Small intestine (tissue), 7 donors: ENCODE results near the gene NRG3. TPM values are rescaled to one million over a fixed set of nuclear protein-coding genes. Genes with fewer than 3 reads are reported as not detected.

Source experiments
- DNase-seq, 2 donors: peaks; one replicate each; pipeline versions ENCODE4 v3.0.0 to v3.0.0-alpha.2; 2013
- FAIRE-seq: peaks from 2 replicates; lab custom pipeline; 2012; peaks lifted over from hg19 to GRCh38; lab: Jason Lieb, UNC
- H3K27ac ChIP-seq, 3 donors: one replicate each; pipeline ENCODE4 v1.5.1; 2013; ENCODE audit warnings: low read length in 2 of 3, mild to moderate bottlenecking in 2 of 3, control low read depth in 1 of 3, inconsistent platforms in 1 of 3, low read depth in 1 of 3, moderate library complexity in 1 of 3
- H3K27me3 ChIP-seq, 3 donors: one replicate each; pipeline ENCODE4 v1.6.1; 2013; ENCODE audit warnings: low read length in 3 of 3, inconsistent platforms in 1 of 3; ENCODE audit not compliant: control insufficient read depth in 3 of 3, insufficient read depth in 3 of 3
- H3K36me3 ChIP-seq, 3 donors: one replicate each; pipeline ENCODE4 v1.6.1; 2013; ENCODE audit warnings: low read length in 3 of 3, inconsistent platforms in 1 of 3, low read depth in 1 of 3, mild to moderate bottlenecking in 1 of 3, moderate library complexity in 1 of 3; ENCODE audit not compliant: control insufficient read depth in 3 of 3, insufficient read depth in 2 of 3
- H3K4me1 ChIP-seq, 3 donors: one replicate each; pipeline ENCODE4 v1.6.1; 2013; ENCODE audit warnings: low read length in 2 of 3, inconsistent platforms in 1 of 3, low read depth in 1 of 3, mild to moderate bottlenecking in 1 of 3, moderate library complexity in 1 of 3; ENCODE audit not compliant: control insufficient read depth in 3 of 3, insufficient read depth in 2 of 3
- H3K4me3 ChIP-seq, 3 donors: one replicate each; pipeline ENCODE4 v1.5.1; 2013; ENCODE audit warnings: low read length in 3 of 3, control low read depth in 1 of 3, inconsistent platforms in 1 of 3, low read depth in 1 of 3, mild to moderate bottlenecking in 1 of 3, moderate library complexity in 1 of 3
- H3K9me3 ChIP-seq, 2 donors: one replicate each; pipeline ENCODE4 v1.6.1; 2013; ENCODE audit warnings: low read depth in 1 of 2, low read length in 1 of 2; ENCODE audit not compliant: control insufficient read depth in 2 of 2, insufficient read depth in 1 of 2
- WGBS, 3 donors: extraction: QIAGEN DNeasy Blood & Tissue Kit; methylation state at CpG; one replicate each; pipeline ENCODE4 v1.1.7; 2013; 5-methylcytosine and 5-hydroxymethylcytosine counted together
- polyA plus RNA-seq, 4 donors: library from polyadenylated mRNA; stranded (reverse) in 3 of 4; unstranded in 1 of 4; fragments of 200-250 nt in 3 of 4; fragments of 120-200 nt in 1 of 4; gene quantifications; one replicate each; pipeline versions ENCODE4 v1.2.1 to v1.2.3, GENCODE V29; 2013
- donor health status: healthy with polysubstance abuse.
- donor health status: control.
- donor health status: control.
- donor health status: Bipolar disorder and iron deficiency.
- donor health status: healthy.

Gene NRG3
- polyA plus RNA-seq, 4 donors: 0.25 to 0.72 TPM; not detected in 2

DNA sequence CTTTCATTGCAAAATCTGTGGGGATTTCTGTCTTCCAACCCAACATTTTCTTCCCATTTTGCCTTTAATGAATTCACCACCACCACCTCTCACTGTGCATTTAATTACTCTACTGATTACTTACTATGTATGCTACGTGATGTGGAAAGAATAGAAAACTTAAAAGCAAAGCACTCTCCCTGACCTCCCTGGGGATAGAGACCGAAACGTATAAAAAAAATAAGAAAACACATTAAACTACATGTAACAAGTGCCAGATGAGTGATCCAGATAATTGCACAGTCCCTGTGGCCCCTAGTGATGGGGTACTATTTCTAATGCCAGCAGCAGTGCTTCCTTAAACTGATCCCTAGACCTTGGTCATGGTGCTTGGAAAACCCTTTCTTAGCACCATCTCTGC is 478.4 kb downstream of the NRG3 start:
- 83 to 86% (median 85%) methylated on average over 3 of the region's 3 CpGs for WGBS, 3 donors
- Histone ChIP-seq H3K27ac (no peak overlapping the region), H3K4me1 (no peaks in the 10 kb centered on the region), H3K9me3 (no peaks in the 10 kb centered on the region), H3K4me3 (no peak overlapping the region), H3K36me3 (no peaks in the 10 kb centered on the region), H3K27me3 (no peaks in the 10 kb centered on the region)
- no peak for DNase-seq
- no peak for FAIRE-seq

DNA sequence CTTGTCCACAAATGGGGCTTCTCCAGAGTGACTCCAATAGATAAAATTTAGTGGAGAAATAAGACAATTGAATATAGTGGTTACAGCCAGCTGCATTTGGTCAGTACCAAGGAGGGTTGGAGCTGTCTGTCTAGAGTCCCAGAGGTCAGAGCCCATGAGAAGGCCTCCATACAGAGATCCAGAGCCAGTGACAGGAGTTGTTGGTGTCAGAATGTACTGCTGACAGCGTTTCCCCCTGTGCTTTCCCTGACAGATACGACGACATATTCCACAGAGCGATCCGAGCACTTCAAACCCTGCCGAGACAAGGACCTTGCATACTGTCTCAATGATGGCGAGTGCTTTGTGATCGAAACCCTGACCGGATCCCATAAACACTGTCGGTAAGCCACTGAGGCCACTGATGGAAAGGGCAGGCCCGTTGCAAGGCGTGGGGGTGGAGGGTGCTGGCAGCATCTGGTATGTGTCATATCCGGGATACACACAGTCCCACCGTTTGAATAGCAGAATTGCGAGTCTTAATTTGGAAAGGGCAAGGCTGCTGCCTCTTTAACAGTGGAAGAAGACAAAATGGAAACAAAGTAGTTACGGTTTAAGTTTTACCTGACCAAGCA is 483.6 kb downstream of the NRG3 start:
- Histone ChIP-seq H3K27ac (no peak overlapping the region), H3K4me3 (no peak overlapping the region), H3K4me1 (no peaks in the 10 kb centered on the region), H3K9me3 (no peaks in the 10 kb centered on the region), H3K36me3 (no peaks in the 10 kb centered on the region), H3K27me3 (no peaks in the 10 kb centered on the region)
- DNase-seq: no peak
- FAIRE-seq: no peak
- WGBS, 3 donors: 65 to 73% (median 70%) methylated on average over 16 of the region's 16 CpGs

DNA sequence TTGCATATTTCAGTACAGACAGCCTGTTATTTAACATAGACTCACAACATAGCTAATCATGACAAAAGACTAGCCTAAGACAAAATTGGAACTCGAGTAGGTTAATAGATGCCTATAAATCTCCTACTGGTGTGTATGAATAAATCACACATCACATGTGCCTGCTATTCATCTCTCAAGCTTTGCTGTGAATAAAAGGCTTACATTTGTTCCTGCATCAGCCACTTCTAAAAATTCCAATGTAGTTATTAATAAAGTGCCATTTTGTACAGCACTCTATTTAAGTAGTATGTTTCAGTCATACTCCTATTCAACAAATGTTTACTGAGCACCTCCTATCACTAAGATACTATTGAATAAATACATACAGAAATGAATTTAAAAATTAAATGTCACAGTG is 486.3 kb downstream of the NRG3 start:
- H3K36me3 ChIP-seq: no peaks in the 10 kb centered on the region
- H3K4me1 ChIP-seq: no peaks in the 10 kb centered on the region
- DNase-seq (no peak), FAIRE-seq (no peak)
- H3K9me3 ChIP-seq: no peaks in the 10 kb centered on the region
- WGBS, 3 donors: 39 to 64% (median 46%) methylated on average over 1 of the region's 1 CpG
- no peak overlapping the region for H3K4me3 ChIP-seq
- H3K27me3 ChIP-seq: no peaks in the 10 kb centered on the region
- H3K27ac ChIP-seq: no peak overlapping the region

DNA sequence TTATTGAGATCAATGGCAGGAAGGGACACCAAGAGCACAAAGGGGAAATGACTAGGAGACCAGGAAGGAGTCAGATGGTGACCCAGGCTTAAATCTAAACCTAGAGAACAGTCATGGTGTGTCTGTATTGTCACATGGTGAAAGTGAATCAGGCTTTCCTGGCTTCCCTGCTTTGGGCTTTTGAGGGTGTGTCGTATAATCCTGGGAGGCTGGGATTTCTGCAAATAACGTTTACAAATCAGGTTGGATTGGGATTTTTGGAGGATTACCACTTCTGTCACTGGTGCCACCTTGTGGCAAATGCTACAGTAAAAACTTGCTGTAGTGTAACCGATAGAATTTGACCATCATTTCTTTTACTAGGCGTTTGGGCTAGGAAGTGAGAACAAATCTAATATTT is 502.6 kb downstream of the NRG3 start:
- Histone ChIP-seq H3K9me3 (peaks cover 0 to 1% of the 10 kb centered on the region in 2 donors), H3K27ac (no peak overlapping the region), H3K27me3 (no peaks in the 10 kb centered on the region), H3K4me1 (no peaks in the 10 kb centered on the region), H3K4me3 (no peak overlapping the region), H3K36me3 (no peaks in the 10 kb centered on the region)
- DNase-seq (no peak), FAIRE-seq (no peak)
- 48 to 52% (median 51%) methylated on average over 4 of the region's 4 CpGs for WGBS, 3 donors

DNA sequence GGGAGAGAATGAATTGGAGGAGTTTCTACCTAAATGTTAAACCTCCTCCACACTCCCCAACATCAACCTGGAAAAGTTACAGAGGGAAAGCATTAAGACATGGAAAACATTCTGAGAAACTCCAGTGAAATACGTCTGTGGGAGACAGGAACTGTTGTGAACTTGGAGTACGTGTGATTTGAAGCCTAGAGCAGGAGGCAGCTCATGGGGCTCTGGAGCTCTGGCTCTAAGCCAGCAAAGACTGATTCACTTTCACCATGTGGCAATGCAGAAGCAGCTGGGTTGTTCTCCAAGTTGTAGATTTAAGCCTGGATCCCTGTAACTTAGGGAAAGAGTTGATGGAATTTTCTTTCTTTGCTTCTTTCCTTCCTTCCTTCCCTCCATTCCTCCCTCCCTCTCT is 503.2 kb downstream of the NRG3 start:
- no peak for DNase-seq

DNA sequence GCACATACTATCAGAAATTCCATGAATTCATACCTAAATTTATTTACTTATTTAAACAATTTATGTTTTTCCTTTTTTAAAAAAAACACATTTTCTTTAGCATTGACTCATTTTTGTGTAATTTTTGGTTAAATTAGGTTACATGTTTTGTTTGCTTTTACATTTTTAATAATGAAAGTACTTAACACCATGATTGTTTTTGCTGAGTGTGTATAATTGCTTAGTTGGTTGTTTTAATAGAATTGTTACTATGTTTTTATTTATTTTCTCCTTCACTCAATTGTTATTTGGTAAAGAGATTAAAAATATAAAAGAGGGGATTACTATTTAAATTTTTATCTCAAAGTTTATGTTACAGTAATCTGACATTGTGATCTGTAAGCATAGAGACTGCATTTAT is 508.4 kb downstream of the NRG3 start:
- Histone ChIP-seq H3K9me3 (no peaks in the 10 kb centered on the region), H3K4me1 (no peaks in the 10 kb centered on the region), H3K36me3 (no peaks in the 10 kb centered on the region), H3K27ac (no peak overlapping the region), H3K4me3 (no peak overlapping the region), H3K27me3 (no peaks in the 10 kb centered on the region)
- FAIRE-seq (no peak), DNase-seq (no peak)

More for the DNA sequence above, 503.2 kb downstream of the NRG3 start:
- Histone ChIP-seq H3K4me1 (no peaks in the 10 kb centered on the region), H3K9me3 (no peaks in the 10 kb centered on the region), H3K4me3 (no peak overlapping the region), H3K27ac (no peak overlapping the region), H3K36me3 (no peaks in the 10 kb centered on the region), H3K27me3 (no peaks in the 10 kb centered on the region)
- 32 to 59% (median 45%) methylated on average over 2 of the region's 2 CpGs for WGBS, 3 donors
- no peak for FAIRE-seq

DNA sequence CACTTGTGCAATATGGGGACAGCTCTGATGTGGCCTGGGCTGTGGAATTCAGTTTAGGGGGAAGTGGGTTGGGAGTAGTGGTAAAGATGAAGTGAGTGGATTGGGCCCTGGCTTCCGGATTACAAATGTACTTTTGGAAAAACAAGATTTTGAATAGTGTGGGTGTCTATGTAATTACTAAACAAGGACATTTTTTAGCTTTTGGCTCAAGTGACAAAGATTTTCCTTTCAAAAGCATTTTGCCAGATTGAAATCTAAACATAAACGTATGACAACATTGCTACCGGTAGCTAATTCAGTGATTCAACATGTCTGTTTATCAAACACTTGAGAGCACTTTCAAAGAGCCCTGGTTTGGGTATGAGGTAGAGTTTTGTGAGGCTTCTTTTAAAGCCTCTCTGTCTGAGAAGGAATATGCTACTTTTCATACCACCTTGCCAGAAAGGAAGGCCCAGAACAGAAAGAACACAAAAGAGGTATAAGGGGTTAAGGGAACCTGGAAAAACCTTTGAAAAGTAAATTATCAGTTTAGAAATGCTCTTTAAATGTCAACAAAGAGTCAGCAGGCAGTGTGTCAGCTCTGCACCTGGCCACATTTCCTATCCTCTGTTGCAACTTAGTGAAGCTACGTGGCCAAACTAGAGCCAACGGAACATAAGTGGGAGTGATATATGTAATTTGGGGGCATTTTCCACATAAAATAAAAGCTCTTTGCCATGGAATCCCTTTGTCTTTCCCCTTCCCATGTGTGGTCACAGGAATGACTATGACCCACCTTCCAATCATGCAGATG is 516.1 kb downstream of the NRG3 start:
- no peak overlapping the region for H3K27ac ChIP-seq
- DNase-seq: no peak
- FAIRE-seq: no peak

DNA sequence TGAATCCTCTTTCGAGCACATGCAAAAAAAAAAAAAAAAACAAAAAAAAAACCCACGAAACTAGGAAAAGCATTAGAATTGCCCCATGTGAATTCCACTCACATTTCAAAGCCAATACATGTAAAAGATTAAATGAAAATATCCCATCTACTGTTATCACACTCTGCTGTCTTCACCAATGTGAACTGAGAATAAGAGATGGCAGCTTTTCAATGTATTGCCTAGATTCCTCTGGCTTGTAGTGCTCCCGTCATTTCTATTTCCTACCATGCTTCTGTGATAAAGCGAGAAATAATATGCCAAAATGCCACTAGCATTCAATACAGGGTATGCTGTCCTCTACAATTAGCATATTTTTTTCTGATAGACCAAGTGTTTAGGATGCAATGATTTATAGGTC is 517.0 kb downstream of the NRG3 start:
- 71 to 73% (median 72%) methylated on average over 4 of the region's 4 CpGs for WGBS, 3 donors
- no peaks in the 10 kb centered on the region for H3K9me3 ChIP-seq
- H3K27ac ChIP-seq: no peak overlapping the region
- H3K27me3 ChIP-seq: no peaks in the 10 kb centered on the region
- DNase-seq (no peak), FAIRE-seq (no peak)
- no peaks in the 10 kb centered on the region for H3K4me1 ChIP-seq
- H3K4me3 ChIP-seq: no peak overlapping the region
- H3K36me3 ChIP-seq: no peaks in the 10 kb centered on the region

More for the DNA sequence above, 516.1 kb downstream of the NRG3 start:
- Histone ChIP-seq H3K4me1 (no peaks in the 10 kb centered on the region), H3K27me3 (no peaks in the 10 kb centered on the region), H3K4me3 (no peak overlapping the region), H3K36me3 (no peaks in the 10 kb centered on the region), H3K9me3 (no peaks in the 10 kb centered on the region)
- WGBS, 3 donors: 73 to 78% (median 73%) methylated on average over 5 of the region's 5 CpGs
